Measurements from ENCODE around the gene ARHGAP26. TPM values are rescaled to one million over a fixed set of nuclear protein-coding genes. Genes with fewer than 3 reads are reported as not detected.

The ARHGAP26 gene
- polyA plus RNA-seq, 1 donor from 2014 or later = 0.83 TPM

- Histone ChIP-seq H3F3A (ENCODE audit: insufficient read depth, low read length, poor library complexity, severe bottlenecking) (no peaks in the 10 kb centered on the region), H3K36me3 (ENCODE audit: insufficient read depth, low read length) (no peaks in the 10 kb centered on the region), H3K4me3 (ENCODE audit: low read length) (no peak overlapping the region), H3K27ac (ENCODE audit: low read length) (no peak overlapping the region), H4K20me1 (ENCODE audit: insufficient read depth) (no peaks in the 10 kb centered on the region), H3K9me2 (ENCODE audit: insufficient read depth, low read length) (no peaks in the 10 kb centered on the region), H2AFZ (ENCODE audit: low read depth, low read length) (no peak overlapping the region), H3K27me3 (ENCODE audit: insufficient read depth, low read depth, low read length) (no peaks in the 10 kb centered on the region), H3K79me2 (replicated peaks; ENCODE audit: insufficient read depth, low read length) (no peaks in the 10 kb centered on the region), H3K9me3 (ENCODE audit: low read length) (no peaks in the 10 kb centered on the region), H3K4me2 (ENCODE audit: low read length) (no peak overlapping the region), H3K9ac (ENCODE audit: low read length) (no peak overlapping the region)
- TF ChIP-seq, protein P1, sequence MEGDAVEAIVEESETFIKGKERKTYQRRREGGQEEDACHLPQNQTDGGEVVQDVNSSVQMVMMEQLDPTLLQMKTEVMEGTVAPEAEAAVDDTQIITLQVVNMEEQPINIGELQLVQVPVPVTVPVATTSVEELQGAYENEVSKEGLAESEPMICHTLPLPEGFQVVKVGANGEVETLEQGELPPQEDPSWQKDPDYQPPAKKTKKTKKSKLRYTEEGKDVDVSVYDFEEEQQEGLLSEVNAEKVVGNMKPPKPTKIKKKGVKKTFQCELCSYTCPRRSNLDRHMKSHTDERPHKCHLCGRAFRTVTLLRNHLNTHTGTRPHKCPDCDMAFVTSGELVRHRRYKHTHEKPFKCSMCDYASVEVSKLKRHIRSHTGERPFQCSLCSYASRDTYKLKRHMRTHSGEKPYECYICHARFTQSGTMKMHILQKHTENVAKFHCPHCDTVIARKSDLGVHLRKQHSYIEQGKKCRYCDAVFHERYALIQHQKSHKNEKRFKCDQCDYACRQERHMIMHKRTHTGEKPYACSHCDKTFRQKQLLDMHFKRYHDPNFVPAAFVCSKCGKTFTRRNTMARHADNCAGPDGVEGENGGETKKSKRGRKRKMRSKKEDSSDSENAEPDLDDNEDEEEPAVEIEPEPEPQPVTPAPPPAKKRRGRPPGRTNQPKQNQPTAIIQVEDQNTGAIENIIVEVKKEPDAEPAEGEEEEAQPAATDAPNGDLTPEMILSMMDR (IDR thresholded peaks at IDR 0.05; ENCODE audit: poor library complexity, severe bottlenecking) = no peak
- no peak for TF ChIP-seq SMC3 (conservative IDR thresholded peaks at IDR 0.05; ENCODE audit: poor library complexity)
- TF ChIP-seq TAF1 (IDR thresholded peaks at IDR 0.05; ENCODE audit: low read depth) = no peak
- TF ChIP-seq REST (IDR thresholded peaks at IDR 0.05; ENCODE audit: borderline replicate concordance) = no peak
- TF ChIP-seq POLR2AphosphoS5 (IDR thresholded peaks at IDR 0.05) = no peak
- TF ChIP-seq MXI1 (conservative IDR thresholded peaks at IDR 0.05; ENCODE audit: poor library complexity, severe bottlenecking) = no peak
- no peak for TF ChIP-seq EP300 (conservative IDR thresholded peaks at IDR 0.05; ENCODE audit: poor library complexity, severe bottlenecking)
These were observed 437.6 kb downstream of the ARHGAP26 start for GRCh38 chr5:143207563-143208364.

- no peak overlapping the region for H3K27ac ChIP-seq (ENCODE audit: low read length)
- no peaks in the 10 kb centered on the region for H3K27me3 ChIP-seq (ENCODE audit: insufficient read depth, low read depth, low read length)
- H3K79me2 ChIP-seq (replicated peaks; ENCODE audit: insufficient read depth, low read length) = no peaks in the 10 kb centered on the region
- no peak for TF ChIP-seq REST (IDR thresholded peaks at IDR 0.05; ENCODE audit: borderline replicate concordance)
- H4K20me1 ChIP-seq (ENCODE audit: insufficient read depth) = no peaks in the 10 kb centered on the region
- H3K4me2 ChIP-seq (ENCODE audit: low read length) = no peak overlapping the region
- no peak overlapping the region for H3K4me3 ChIP-seq (ENCODE audit: low read length)
- H3K9me3 ChIP-seq (ENCODE audit: low read length) = no peaks in the 10 kb centered on the region
- H3F3A ChIP-seq (ENCODE audit: insufficient read depth, low read length, poor library complexity, severe bottlenecking) = no peaks in the 10 kb centered on the region
- H3K9me2 ChIP-seq (ENCODE audit: insufficient read depth, low read length) = no peaks in the 10 kb centered on the region
- H3K36me3 ChIP-seq (ENCODE audit: insufficient read depth, low read length) = no peaks in the 10 kb centered on the region
- no peak overlapping the region for H3K9ac ChIP-seq (ENCODE audit: low read length)
- H2AFZ ChIP-seq (ENCODE audit: low read depth, low read length) = no peak overlapping the region
These were observed 438.1 kb downstream of the ARHGAP26 start for GRCh38 chr5:143208365-143208641.
